ENCODE data around the gene NT5C.
"Not testable (repeated sequence)": the region's sequence is repeated elsewhere in the genome, so short reads cannot be mapped to it uniquely, and the experiment has no call there.

The NT5C gene

DNA sequence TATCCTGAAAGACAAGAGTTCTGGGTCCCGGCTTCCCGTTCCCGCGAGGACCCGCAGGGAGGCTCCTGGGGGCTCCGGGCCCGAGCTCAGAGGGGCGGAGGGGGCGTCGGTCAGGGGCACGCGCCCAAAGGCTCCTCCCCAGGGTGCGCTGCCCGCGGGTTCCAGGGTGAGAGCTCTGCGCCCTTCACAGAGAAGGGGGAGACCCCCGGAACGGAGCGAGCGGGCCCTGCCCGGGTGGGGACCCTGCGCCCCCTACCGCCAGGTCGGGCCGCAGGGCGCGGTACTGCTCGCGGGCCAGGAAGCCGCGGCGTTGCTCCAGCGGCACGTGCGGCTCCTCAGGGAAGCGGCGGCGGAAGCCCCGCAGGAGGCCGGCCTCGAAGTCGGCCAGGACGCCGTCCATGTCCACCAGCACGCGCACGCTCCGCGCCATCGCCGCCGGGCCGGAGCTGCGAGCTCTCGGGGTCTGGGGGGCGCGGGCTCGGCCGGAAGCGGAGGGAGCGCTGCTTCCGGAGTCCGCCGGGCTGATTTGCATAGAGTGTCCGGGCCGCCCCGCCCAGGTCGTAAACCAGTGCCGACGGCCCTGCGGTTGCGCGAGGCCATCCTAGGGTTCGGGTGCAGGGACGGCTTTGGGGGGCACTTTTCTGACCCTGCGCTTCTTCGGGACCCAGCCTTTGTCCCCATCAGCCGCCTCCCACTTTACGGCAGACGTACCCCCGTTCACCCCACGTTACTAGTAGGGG, at the start of gene NT5C:
Gene NT5C (minus strand): TSS at position 465 of the 740 bp plus-strand sequence. CDS start 35 bp downstream, at position 430.
- DNase-seq: peak; percentile 82

DNA sequence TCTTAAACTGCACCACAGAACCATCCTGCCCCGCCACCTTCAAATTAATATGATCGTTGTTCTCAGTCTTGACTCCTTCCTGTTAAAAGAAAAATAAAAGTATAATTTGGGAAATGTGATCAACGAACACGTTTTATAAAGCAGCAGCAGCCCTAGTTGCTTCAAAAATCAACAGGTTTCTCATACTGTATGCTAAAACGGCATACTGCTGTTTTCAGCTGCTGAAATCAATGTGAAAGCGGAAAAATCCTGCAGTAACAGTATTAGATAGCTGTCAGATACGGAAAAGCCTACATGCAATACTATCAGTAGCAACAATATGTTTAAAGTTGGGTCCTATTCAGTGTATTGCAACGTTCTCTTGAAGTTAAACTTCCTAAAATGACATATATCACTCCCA, 49.6 kb upstream of the NT5C start:
- no peak for DNase-seq

DNA sequence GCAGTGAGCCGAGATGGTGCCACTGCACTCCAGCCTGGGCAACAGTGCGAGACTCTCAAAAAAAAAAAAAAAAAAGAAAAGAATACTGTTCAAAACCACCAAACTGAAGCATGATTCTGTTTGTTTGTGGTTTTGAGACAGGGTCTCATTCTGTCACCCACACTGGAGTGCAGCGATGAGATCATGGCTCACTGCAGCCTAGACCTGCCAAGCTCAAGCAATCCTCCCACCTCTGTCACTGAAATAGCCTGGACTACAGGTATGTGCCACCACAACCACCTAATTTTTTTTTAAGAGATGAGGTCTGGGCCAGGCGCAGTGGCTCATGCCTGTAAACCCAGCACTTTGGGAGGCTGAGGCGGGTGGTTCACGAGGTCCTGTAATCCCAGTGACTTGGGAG, 46.9 kb upstream of the NT5C start:
- no peak for DNase-seq

DNA sequence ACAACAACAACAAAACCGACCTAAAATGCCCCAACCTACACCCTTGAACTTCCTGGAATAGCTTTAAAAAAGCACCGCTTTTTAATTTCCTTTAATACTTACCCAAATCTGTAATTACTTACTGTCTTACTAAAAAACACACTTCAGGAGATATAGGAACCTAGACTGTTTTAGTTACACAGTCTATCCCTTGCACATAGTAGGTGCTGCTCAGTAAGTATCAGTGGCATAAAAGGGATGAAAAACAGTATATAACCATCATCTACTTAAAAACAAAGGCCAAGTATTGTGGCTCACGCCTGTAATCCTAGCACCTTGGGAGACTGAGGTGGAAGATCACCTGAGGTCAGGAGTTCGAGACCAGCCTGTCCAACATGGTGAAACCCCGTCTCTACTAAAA, 45.1 kb upstream of the NT5C start:
- no peak for DNase-seq

DNA sequence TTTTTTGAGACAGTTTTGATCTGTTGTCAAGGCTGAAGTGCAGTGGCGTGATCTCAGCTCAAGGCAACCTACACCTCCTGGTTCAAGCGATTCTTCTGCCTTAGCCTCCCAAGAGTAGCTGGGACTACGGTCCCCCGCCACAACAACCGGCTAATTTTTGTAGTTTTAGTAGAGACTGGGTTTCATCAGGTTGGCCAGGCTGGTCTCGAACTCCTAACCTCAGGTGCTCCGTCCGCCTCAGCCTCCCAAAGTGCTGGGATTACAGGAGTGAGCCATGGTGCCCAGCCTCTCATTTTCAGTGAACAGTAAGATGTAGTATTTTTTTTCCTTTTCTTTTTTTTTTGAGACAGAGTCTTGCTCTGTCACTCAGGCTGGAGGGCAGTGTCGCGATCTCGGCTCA, 43.5 kb upstream of the NT5C start:
- DNase-seq: no peak

DNA sequence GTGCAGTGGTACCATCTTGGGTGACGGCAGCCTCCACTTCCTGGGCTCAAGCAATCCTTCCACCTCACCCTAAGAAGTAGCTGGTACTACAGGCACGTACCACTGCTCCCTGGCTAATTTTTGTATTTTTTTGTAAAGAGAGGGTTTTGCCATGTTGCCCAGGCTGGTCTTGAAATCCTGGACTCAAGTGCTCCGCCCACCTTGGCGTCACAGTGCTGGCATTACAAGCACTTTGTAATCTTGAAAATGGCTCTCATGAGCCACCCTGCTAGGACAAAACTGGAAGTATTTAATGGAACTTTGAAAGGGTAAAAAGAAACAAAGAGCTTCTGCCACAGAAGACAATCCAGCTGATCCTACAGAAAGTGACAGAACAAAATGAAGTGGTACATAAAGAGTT, 42.0 kb upstream of the NT5C start:
- DNase-seq: no peak

DNA sequence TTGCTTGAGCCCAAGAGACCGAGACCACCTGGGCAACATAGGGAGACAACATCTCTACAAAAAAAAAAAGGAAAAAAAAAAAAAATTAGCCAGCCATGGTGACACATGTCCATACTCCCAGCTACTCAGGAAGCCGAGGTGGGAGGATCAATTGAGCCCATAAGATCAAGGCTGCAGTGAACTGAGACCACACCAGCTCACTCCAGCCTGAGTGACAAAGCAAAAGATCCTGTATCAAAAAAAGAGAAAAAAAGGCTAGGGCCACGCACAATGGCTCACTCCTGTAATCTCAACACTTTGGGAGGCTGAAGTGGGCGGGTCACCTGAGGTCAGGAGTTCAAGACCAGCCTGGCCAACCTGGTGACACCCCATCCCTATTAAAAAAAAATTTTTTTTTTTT, 37.5 kb upstream of the NT5C start:
- DNase-seq: no peak

DNA sequence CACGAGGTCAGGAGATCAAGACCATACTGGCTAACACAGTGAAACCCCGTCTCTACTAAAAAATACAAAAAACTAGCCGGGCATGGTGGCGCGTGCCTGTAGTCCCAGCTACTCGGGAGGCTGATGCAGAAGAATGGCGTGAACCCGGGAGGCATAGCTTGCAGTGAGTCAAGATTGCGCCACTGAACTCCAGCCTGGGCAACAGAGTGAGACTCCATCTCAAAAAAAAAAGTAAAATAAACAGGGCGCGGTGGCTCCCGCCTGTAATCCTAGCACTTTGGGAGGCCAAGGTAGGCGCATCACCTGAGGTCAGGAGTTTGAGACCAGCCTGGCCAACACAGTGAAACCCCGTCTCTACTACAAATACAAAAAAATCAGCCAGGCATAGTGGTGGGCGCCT, 33.1 kb upstream of the NT5C start:
- DNase-seq: not testable (repeated sequence)

DNA sequence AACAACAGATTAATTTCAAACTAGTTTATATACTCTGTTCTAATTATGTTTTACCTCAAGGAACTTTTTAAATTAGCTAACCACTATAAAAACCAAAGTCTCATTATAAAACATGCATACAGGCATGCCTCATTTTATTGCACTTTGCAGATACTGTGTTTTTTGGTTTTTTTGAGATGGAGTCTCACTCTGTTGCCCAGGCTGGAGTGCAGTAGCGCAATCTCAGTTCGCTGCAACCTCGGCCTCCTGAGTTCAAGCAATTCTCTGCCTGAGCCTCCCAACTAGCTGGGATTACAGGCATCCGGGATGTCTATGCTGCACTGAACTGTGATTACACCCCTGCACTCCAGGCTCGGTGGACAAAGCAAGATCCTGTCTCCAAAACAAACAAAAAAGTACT, 31.5 kb upstream of the NT5C start:
- no peak for DNase-seq

DNA sequence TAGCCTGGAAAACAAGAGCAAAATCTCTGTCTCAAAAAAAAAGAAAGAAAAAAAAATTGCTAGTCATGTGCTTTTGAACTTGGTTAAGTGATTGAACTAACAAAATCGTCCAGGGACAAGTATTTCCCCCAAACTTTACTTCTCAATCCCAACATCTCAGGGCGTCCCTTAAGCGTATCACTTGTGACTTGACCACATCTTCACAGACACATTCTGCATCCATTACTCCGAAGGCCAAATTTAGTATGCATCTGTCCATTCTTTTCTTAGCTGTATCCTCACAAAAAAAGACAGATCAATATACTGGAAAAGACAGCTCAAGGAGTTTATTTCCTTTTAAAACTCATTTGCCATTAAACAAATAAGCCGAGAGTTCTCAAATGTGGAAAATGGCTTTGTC, 28.7 kb upstream of the NT5C start:
- no peak for DNase-seq

DNA sequence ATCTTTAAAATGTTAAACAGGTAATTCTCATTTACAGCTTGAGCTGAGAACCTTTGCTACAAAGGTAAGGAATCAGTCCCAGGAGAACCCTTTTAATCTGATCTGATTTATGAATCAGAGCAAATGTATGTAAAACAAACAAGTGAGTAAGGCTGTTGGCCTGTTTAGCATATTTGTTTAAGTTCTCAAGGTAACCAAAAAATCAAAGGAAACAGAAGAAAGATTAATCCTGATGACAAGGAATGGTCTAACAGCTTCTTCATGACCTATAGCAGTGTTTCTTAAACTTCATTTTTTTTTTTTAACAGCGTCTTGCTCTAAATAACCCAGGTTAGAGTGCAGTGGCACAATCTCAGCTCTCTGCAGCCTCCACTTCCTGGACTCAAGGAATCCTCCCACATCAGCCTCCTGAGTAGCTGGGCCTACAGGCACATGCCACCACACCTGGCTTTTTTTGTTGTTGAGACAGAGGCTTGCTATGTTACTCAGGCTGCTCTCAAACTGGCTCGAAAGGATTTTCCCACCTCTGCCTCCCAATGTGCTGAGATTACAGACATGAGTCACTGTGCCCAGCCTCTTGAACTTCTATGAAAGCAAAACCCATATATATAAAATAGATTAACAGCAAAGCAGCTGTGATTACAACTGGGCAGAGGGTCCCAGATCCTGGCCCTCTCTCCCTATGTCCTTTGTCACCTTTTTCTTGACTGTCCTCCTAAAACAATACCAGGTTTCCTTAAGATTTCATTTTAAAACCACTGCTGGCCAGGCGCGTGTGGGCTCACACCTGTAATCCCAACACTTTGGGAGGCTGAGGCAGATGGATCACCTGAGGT, 27.9 kb upstream of the NT5C start:
- peak; percentile 24 for DNase-seq

DNA sequence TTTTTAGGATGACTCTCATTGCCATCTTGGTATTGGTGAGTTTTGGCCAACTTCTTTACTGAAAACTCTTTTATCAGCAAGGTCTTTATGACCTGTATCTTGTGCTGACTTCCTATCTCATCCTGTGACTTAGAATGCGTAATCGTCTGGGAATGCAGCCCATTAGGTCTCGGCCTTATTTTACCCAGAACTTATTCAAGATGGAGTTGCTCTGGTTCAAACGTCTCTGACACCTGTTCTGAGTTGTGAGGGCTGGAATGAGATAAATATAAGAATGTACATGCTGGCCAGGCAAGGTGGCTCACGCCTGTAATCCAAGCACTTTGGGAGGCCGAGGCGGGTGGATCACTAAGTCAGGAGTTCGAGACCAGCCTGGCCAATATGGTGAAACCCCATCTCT, 26.9 kb upstream of the NT5C start:
- DNase-seq: peak; percentile 40

DNA sequence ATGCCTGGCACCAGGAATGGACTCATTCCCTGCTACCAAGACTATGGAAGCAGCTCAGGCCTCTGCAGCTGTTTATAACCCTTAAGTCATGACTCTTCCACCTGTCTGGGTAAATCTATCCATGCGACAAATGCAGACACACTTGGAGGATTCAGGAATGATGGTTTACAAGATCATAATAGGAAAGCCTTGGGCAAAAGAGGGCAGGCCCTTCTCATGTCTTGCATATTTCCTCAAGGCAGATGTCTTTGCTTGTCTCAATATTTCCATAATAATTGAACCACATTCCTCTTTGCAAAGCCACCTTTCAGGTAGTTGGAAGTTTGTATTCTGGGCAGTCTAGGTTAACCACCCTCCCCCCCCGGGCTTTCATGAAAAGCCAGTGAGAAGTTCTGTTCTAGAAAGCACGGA, 23.7 kb upstream of the NT5C start:
- no peak for DNase-seq

DNA sequence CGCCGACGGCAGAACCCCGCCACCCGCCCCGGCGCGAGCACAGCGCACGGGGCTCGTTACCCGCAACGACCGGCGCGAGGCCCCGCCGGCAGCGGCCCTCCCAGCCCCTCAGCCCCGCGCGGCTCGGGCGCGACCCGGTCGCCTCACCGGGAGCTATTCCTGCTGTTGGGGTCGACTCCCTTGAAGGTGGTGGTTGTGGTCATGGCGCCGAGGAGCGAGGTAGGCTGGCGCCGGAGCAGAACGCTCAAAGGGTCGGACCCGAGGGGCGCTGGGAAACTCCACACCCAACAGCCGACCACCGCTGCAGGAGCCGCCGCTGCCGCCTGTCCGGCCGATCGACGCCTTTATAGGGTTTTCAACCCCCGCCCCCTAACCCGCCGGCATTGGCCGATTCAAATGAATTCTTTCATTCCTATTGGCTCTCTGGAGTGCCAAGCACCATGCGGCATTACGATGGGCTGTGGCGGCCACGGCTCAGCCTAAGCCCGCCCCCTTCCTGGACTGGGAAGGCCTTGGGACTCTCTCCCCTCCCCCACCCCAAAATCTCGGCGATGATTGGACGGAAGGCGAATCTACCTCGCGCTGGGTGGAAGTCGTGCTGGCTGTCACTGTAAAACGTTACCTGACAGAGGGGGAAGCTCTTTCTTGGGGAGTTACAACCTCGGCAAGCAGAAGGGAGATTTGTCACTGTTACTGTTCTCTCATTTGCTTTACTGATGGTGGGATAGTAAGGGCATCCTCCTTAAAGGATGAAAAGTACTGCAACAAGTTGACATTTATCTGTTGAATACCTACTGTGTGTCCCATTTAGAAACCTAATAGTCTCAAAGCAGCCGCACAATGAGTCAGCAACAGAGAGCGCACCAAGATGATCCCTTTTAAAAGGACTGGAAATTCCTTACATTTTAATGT, 22.9 kb upstream of the NT5C start, which contains the start of gene JPT1:
Gene JPT1 (minus strand): TSS at position 318 of the 912 bp plus-strand sequence. CDS start 115 bp downstream, at position 203.
- DNase-seq: peak; percentile 99

DNA sequence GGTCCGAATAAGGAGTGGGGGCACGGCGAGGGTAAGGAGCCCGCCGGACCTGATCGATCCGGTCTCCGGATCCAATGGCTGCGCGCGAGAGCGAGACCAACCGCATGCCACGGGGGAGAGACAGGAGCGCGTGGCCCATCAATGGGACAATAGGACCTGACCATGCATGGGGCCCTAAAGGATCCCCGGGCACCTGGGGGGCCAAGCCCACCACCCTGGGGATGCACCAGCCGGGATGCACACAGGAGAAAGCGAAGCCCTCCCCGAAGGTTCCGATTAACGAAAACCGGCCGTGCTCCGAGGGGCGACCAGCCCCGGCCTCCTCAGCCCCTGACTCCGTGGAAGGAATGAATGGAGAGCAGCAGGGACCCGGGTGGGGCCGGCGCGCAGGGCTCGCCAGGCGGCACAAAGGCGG, 22.2 kb upstream of the NT5C start:
- peak; percentile 15 for DNase-seq

DNA sequence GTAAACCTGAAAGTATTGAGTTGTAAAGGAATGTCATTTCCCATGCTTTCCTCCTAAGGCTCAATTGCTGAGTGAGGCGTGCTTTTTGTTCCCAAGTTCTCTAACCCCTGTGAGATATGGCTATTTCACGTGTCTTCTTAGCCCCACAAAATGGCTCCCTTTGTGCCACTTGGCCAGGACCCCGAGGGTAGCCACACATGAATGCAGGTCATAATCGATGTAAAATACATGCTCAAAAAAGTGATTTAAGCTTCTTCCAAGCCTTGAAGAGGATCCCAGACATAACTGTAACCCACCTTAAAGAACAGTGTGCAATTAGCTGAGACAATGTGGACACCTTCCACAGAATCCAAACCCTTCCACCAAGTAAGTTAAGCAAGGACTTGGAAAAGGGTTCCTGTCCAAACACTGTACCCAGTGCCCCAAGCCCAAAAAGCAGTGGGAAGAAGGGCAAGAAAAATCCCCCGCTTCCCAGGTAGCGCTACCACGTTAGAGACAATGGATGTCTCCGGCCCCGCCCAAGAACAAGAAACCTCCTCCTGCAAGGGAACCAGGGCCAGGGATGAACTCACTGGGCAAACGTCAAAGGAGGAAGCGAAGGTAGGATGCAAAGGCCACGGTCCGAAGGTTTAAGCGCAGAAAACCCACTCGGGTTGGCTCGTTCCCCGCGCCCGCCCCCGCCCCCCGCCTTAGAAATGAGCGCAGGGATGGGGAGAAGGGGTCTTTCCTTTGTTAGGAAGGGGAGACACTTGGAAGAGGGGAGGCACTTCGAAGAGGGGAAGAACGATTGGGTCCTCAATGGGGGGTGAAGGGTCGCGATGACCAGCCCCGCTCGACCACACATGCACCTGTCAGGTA, 21.6 kb upstream of the NT5C start:
- DNase-seq: peak; percentile 26

DNA sequence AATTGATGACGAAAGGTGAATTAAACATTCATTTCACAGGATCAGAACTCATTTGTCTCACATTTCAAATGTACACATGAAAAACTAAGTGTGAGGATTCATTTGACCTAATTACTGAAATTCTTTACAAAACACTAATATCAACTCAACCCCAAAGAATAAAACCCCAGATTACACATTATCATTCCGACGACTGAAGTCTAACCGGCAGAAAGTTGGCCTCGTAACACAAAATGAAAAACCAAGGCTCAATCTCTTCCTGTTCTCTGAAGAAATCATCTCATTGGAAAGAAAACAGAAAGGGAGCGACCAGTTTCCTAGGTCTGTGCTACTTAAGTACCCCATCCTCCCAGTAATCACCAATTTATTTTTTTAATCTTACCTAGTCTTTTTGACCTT, 21.0 kb upstream of the NT5C start:
- no peak for DNase-seq

DNA sequence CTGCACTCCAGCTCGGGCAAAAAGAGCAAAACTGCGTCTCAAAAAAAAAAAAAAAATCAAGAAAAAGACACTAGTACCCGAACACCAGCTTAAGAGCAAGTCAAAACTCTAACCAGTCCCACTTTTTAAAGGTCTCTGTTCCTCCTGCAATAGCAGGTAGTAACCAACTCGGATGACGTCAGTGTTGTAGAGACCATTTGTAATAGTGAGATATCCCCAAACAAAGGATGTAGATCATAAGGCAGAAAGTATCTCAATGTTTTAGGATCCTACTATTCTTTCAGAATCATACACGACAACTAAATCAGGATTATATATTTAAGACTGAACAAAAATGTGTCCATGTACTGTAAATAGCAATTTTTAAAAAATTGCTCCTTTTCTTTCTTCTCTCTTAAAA, 20.4 kb upstream of the NT5C start:
- DNase-seq: peak; percentile 15

DNA sequence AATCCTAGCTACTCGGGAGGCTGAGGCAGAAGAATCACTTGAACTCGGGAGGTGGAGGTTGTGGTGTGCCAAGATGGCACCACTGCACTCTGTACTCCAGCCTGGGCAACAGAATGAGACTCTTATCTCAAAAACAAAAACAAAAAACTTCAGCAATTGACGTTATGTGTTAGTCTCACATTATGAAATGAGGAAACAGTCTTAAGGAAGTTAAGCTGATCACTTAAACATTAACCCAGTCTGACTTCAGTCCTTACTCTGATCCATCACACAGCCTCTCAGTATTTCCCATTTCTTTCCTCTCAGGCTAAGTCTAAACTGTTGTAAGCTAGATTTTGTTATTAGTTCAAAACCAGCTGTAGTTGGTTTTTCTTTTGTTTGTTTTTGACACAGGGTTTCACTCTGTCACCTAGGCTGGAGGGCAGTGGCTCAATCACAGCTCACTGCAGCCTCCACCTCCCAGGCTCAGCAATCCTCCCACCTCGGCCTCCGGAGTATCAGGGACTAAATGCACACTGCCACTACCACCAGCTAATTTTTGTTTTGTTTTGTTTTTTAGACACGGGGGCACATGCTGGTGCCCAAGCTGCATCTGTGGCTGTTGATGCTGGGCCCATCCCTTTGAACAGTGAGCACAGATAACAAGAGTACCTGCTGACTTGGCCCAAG, 16.5 kb upstream of the NT5C start:
- DNase-seq: no peak

DNA sequence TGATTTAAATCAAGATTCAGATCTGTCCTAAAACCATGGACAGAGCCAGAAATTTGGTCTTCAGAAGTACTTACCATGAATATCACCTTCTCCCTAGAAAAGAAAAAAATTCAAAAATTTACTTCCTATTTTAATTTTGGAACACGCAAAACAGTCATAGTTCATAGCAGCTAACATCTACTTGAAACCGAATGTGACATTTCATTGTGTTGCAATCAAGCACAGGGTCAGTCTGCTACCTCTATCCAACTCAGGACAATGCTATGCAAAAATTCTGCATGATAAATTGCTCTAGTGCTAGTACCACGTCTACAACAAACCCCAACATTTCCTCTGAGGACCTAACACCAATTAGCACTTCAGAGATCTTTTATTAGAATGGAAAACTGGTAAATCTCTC, 15.1 kb upstream of the NT5C start:
- DNase-seq: no peak

DNA sequence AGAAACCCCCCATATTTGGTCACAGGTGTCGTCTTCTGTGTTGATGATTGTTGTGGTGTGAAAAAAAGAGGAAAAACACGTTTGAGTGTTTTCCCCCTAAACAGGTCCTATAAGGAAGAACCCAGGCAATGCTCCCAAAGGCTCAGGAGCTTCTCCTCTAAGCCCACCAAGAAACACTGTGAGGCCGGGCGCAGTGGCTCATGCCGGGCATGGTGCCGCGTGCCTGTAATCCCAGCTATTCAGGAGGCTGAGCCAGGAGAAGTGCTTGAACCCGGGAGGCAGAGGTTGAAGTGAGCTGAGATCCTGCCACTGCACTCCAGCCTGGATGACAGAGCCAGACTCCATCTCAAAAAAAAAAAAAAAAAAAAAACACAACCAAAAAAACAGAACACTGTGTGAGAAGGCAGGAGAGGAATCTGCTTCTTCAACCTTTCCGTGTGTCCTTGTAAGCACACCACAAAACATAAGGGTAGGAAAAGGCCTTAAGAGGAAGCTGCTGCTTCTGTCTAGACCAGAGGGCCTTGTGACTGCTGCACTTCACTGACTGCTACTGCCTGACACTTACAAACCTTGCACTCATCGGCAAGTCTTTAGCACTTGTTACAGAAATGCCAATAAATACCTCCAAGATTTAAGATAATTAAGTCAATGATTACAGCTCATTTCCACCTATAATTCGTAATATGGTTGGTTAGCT, 13.4 kb upstream of the NT5C start:
- no peak for DNase-seq
